HEK293 (cell line): ENCODE data around the gene SLC2A8.

Experiments
- SETDB1 ChIP-seq: IDR thresholded peaks from one replicate; pipeline ENCODE4 v1.6.1; 2017; ENCODE audit warnings: mild to moderate bottlenecking, low read length, moderate library complexity, mixed read lengths; ENCODE audit not compliant: insufficient read length
- ZBTB11 ChIP-seq: fragments of 450-650 bp; formaldehyde crosslinking; conservative IDR thresholded peaks from 2 replicates; pipeline ENCODE4 v1.5.1; 2016; ENCODE audit warnings: low read depth, missing biosample characterization, missing genetic modification characterization
- ZBTB7A ChIP-seq: fragments of 450-650 bp; formaldehyde crosslinking; IDR thresholded peaks from 2 replicates; pipeline ENCODE4 v1.5.1; 2016; ENCODE audit warnings: low read depth, missing biosample characterization, missing genetic modification characterization
- ZNF121 ChIP-seq: fragments of 450-650 bp; formaldehyde crosslinking; IDR thresholded peaks from 2 replicates; pipeline ENCODE4 v1.5.1; 2016; ENCODE audit warnings: missing biosample characterization, missing genetic modification characterization
- ZNF2 ChIP-seq: fragments of 450-650 bp; formaldehyde crosslinking; IDR thresholded peaks from 2 replicates; pipeline ENCODE4 v1.5.1; 2016; ENCODE audit warnings: missing biosample characterization, missing genetic modification characterization
- ZNF274 ChIP-seq, 2 experiments: fragments of 200-500 bp in 1 of 2; fragments of 450-650 bp in 1 of 2; sonication (Bioruptor generic) in 1 of 2; formaldehyde crosslinking in 1 of 2; IDR thresholded peaks; 2 replicates each; pipeline versions ENCODE4 v1.5.1 to v1.6.1; 2014 to 2016; ENCODE audit warnings: borderline replicate concordance in 1 of 2, inconsistent platforms in 1 of 2, low read length in 1 of 2, missing biosample characterization in 1 of 2, missing genetic modification characterization in 1 of 2
- ZNF596 ChIP-seq: fragments of 450-650 bp; IDR thresholded peaks from 2 replicates; pipeline ENCODE4 v1.5.0; 2018; ENCODE audit warnings: missing biosample characterization, mild to moderate bottlenecking, missing genetic modification characterization, moderate library complexity
- ZNF664 ChIP-seq: fragments of 450-650 bp; formaldehyde crosslinking; IDR thresholded peaks from 2 replicates; pipeline ENCODE4 v1.5.1; 2016; ENCODE audit warnings: missing biosample characterization, missing genetic modification characterization
- ZNF747 ChIP-seq: fragments of 450-650 bp; formaldehyde crosslinking; IDR thresholded peaks from 2 replicates; pipeline ENCODE4 v1.5.1; 2016; ENCODE audit warnings: missing biosample characterization, missing genetic modification characterization
- ZNF776 ChIP-seq: fragments of 450-650 bp; formaldehyde crosslinking; IDR thresholded peaks from 2 replicates; pipeline ENCODE4 v1.5.0; 2017; ENCODE audit warnings: missing biosample characterization, missing genetic modification characterization, borderline replicate concordance
- ZNF777 ChIP-seq: fragments of 450-650 bp; formaldehyde crosslinking; IDR thresholded peaks from 2 replicates; pipeline ENCODE4 v1.5.1; 2017; ENCODE audit warnings: missing biosample characterization, missing genetic modification characterization, borderline replicate concordance
- TF ChIP-seq, protein P1 (sequence below): fragments of 450-650 bp; formaldehyde crosslinking; IDR thresholded peaks from 2 replicates; pipeline ENCODE4 v1.5.1; 2016; ENCODE audit warnings: missing biosample characterization, missing genetic modification characterization
- TF ChIP-seq, protein P2 (sequence below): fragments of 450-650 bp; formaldehyde crosslinking; IDR thresholded peaks from 2 replicates; pipeline ENCODE4 v1.5.1; 2017; ENCODE audit warnings: missing biosample characterization, missing genetic modification characterization
- TF ChIP-seq, protein P3 (sequence below): fragments of 450-650 bp; formaldehyde crosslinking; IDR thresholded peaks from 2 replicates; pipeline ENCODE4 v1.5.1; 2016; ENCODE audit warnings: missing biosample characterization, missing genetic modification characterization

GRCh38 chr9:127417131-127418036 is 20.4 kb downstream of the SLC2A8 start:
- TF ChIP-seq, protein P1, sequence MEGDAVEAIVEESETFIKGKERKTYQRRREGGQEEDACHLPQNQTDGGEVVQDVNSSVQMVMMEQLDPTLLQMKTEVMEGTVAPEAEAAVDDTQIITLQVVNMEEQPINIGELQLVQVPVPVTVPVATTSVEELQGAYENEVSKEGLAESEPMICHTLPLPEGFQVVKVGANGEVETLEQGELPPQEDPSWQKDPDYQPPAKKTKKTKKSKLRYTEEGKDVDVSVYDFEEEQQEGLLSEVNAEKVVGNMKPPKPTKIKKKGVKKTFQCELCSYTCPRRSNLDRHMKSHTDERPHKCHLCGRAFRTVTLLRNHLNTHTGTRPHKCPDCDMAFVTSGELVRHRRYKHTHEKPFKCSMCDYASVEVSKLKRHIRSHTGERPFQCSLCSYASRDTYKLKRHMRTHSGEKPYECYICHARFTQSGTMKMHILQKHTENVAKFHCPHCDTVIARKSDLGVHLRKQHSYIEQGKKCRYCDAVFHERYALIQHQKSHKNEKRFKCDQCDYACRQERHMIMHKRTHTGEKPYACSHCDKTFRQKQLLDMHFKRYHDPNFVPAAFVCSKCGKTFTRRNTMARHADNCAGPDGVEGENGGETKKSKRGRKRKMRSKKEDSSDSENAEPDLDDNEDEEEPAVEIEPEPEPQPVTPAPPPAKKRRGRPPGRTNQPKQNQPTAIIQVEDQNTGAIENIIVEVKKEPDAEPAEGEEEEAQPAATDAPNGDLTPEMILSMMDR (tag by site-specific recombination), result no peak
- no peak for TF ChIP-seq ZNF777 (tag by site-specific recombination)
- no peak for TF ChIP-seq ZNF596
- no peak for TF ChIP-seq ZBTB7A (tag by site-specific recombination)
- TF ChIP-seq ZNF664 (tag by site-specific recombination), result no peak
- TF ChIP-seq, protein P2, sequence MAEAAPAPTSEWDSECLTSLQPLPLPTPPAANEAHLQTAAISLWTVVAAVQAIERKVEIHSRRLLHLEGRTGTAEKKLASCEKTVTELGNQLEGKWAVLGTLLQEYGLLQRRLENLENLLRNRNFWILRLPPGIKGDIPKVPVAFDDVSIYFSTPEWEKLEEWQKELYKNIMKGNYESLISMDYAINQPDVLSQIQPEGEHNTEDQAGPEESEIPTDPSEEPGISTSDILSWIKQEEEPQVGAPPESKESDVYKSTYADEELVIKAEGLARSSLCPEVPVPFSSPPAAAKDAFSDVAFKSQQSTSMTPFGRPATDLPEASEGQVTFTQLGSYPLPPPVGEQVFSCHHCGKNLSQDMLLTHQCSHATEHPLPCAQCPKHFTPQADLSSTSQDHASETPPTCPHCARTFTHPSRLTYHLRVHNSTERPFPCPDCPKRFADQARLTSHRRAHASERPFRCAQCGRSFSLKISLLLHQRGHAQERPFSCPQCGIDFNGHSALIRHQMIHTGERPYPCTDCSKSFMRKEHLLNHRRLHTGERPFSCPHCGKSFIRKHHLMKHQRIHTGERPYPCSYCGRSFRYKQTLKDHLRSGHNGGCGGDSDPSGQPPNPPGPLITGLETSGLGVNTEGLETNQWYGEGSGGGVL (tag by site-specific recombination), result no peak
- no peak for TF ChIP-seq ZNF747 (tag by site-specific recombination)
- TF ChIP-seq ZNF121 (tag by site-specific recombination), result no peak
- TF ChIP-seq ZBTB11 (tag by site-specific recombination), result no peak
- TF ChIP-seq ZNF274 (IDR thresholded peaks at IDR 0.05; ENCODE audit: low read length), result no peak
- no peak for TF ChIP-seq ZNF274 (tag by site-specific recombination; IDR thresholded peaks at IDR 0.05; ENCODE audit: borderline replicate concordance)
- TF ChIP-seq SETDB1, result no peak
- TF ChIP-seq, protein P3, sequence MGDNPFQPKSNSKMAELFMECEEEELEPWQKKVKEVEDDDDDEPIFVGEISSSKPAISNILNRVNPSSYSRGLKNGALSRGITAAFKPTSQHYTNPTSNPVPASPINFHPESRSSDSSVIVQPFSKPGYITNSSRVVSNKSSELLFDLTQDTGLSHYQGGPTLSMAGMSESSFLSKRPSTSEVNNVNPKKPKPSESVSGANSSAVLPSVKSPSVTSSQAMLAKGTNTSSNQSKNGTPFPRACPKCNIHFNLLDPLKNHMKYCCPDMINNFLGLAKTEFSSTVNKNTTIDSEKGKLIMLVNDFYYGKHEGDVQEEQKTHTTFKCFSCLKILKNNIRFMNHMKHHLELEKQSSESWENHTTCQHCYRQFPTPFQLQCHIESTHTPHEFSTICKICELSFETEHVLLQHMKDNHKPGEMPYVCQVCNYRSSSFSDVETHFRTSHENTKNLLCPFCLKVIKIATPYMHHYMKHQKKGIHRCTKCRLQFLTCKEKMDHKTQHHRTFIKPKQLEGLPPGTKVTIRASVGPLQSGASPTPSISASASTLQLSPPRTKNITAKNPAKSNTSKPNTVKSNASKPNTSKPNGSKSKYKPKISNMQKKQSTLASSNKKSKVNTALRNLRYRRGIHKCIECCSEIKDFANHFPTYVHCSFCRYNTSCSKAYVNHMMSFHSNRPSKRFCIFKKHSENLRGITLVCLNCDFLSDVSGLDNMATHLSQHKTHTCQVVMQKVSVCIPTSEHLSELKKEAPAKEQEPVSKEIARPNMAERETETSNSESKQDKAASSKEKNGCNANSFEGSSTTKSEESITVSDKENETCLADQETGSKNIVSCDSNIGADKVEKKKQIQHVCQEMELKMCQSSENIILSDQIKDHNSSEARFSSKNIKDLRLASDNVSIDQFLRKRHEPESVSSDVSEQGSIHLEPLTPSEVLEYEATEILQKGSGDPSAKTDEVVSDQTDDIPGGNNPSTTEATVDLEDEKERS (tag by site-specific recombination), result no peak
- no peak for TF ChIP-seq ZNF2 (tag by site-specific recombination)
- no peak for TF ChIP-seq ZNF776 (tag by site-specific recombination)
